ENCODE results near the gene PID1.
"Not testable (repeated sequence)": the region's sequence is repeated elsewhere in the genome, so short reads cannot be mapped to it uniquely, and the experiment has no call there.

PID1 gene

GRCh38 chr2:229206548-229206947 is 64.5 kb downstream of the PID1 start:
- DNase-seq = no peak

- no peak for DNase-seq
Observed at GRCh38 chr2:229205704-229206103, 65.4 kb downstream of the PID1 start.

GRCh38 chr2:229202646-229203045 is 68.4 kb downstream of the PID1 start:
- no peak for DNase-seq

GRCh38 chr2:229201521-229201920 is 69.6 kb downstream of the PID1 start:
- DNase-seq = no peak

GRCh38 chr2:229199267-229199666 is 71.8 kb downstream of the PID1 start:
- DNase-seq = no peak

- no peak for DNase-seq
Observed at GRCh38 chr2:229196448-229196847, 74.6 kb downstream of the PID1 start.

- no peak for DNase-seq
Observed at GRCh38 chr2:229195346-229195947, 75.6 kb downstream of the PID1 start.

GRCh38 chr2:229193281-229193680 is 77.8 kb downstream of the PID1 start:
- no peak for DNase-seq

- no peak for DNase-seq
Observed at GRCh38 chr2:229191413-229191812, 79.7 kb downstream of the PID1 start.

GRCh38 chr2:229187123-229187522 is 84.0 kb downstream of the PID1 start:
- DNase-seq = not testable (repeated sequence)

GRCh38 chr2:229181641-229182040 is 89.4 kb downstream of the PID1 start:
- no peak for DNase-seq

GRCh38 chr2:229180658-229181057 is 90.4 kb downstream of the PID1 start:
- DNase-seq = no peak

GRCh38 chr2:229179628-229180027 is 91.5 kb downstream of the PID1 start:
- DNase-seq = no peak

GRCh38 chr2:229178706-229179105 is 92.4 kb downstream of the PID1 start:
- no peak for DNase-seq

GRCh38 chr2:229178117-229178516 is 93.0 kb downstream of the PID1 start:
- DNase-seq = no peak

- DNase-seq = no peak
Observed at GRCh38 chr2:229176136-229176535, 95.0 kb downstream of the PID1 start.

GRCh38 chr2:229175497-229175863 is 95.6 kb downstream of the PID1 start:
- DNase-seq = no peak

- no peak for DNase-seq
Observed at GRCh38 chr2:229174794-229175496, 96.1 kb downstream of the PID1 start.

- no peak for DNase-seq
Observed at GRCh38 chr2:229173825-229174359, 97.2 kb downstream of the PID1 start.

- no peak for DNase-seq
Observed at GRCh38 chr2:229170916-229171315, 100.2 kb downstream of the PID1 start.

GRCh38 chr2:229170171-229170570 is 100.9 kb downstream of the PID1 start:
- DNase-seq = no peak

- DNase-seq = no peak
Observed at GRCh38 chr2:229169751-229170150, 101.3 kb downstream of the PID1 start.

GRCh38 chr2:229164545-229165249 is 106.4 kb downstream of the PID1 start:
- DNase-seq = no peak

- no peak for DNase-seq
Observed at GRCh38 chr2:229163893-229164292, 107.2 kb downstream of the PID1 start.

Data from NCI-H1436 (cell line).